Uterus (tissue), 2 donors: ENCODE results near the gene BTBD2.

Experiments
- POLR2A ChIP-seq, 2 donors: fragments of 450-650 bp; IDR thresholded peaks; one replicate each; pipeline ENCODE4 v1.6.1; 2016; ENCODE audit warnings: antibody characterized with exemption in 2 of 2, mild to moderate bottlenecking in 1 of 2, moderate library complexity in 1 of 2
- TF ChIP-seq, protein P1 (sequence below), 4 experiments: fragments of 200-600 bp in 2 of 4; fragments of 450-650 bp in 2 of 4; sonication (generic) in 2 of 4; IDR thresholded peaks; one replicate each; pipeline ENCODE4 v1.5.1; 2016 to 2019; ENCODE audit warnings: antibody characterized with exemption in 4 of 4, mild to moderate bottlenecking in 2 of 4, moderate library complexity in 1 of 4

DNA sequence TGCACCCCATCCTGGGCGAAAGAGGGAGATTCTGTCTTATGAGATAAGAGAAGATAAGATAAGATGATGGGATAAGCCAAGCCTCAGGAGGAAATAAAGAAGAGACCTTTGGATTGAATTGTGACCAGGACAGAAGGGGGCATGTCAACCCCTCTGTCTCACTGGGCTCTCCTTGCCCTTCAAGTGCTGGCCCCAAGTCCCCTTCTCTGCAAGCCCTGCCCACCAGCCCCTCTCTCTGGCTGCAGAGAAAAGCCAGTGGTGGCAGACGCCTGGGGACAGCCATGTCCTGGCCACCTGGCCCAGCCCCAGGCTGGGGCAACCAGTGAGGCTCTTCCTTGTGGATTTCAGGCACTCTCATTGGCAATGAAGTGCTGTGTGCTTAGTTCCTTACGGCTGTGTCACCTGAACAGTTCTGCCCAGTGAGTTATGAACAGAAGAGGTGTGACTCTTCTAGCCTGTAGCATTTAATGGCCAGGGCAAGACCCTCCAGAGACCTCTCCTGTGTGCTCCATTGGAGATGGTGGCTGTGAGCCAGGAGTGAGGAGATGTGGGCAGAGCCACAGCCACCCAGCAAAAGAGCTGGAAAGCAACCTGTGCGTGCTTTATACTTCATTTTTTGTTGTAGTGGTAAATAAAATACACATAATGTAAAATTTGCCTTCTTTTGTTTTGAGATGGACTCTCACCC lies 6.1 kb upstream of the BTBD2 start:
- TF ChIP-seq, protein P1, sequence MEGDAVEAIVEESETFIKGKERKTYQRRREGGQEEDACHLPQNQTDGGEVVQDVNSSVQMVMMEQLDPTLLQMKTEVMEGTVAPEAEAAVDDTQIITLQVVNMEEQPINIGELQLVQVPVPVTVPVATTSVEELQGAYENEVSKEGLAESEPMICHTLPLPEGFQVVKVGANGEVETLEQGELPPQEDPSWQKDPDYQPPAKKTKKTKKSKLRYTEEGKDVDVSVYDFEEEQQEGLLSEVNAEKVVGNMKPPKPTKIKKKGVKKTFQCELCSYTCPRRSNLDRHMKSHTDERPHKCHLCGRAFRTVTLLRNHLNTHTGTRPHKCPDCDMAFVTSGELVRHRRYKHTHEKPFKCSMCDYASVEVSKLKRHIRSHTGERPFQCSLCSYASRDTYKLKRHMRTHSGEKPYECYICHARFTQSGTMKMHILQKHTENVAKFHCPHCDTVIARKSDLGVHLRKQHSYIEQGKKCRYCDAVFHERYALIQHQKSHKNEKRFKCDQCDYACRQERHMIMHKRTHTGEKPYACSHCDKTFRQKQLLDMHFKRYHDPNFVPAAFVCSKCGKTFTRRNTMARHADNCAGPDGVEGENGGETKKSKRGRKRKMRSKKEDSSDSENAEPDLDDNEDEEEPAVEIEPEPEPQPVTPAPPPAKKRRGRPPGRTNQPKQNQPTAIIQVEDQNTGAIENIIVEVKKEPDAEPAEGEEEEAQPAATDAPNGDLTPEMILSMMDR (IDR thresholded peaks at IDR 0.05) = no peak
- no peak for TF ChIP-seq POLR2A (IDR thresholded peaks at IDR 0.05)
